ENCODE results near the gene CD46. TPM values are rescaled to one million over a fixed set of nuclear protein-coding genes. Genes with fewer than 3 reads are reported as not detected.

CD46 gene
- total RNA-seq, 1 experiment from 2014 or later = 184 TPM

GRCh38 chr1:207817166-207817565, 65.3 kb downstream of the CD46 start:
- no peak overlapping the region for H3K27ac Mint-ChIP-seq (ENCODE audit: low read depth, unreplicated experiment)
- no peak overlapping the region for H3K4me3 Mint-ChIP-seq (ENCODE audit: unreplicated experiment)
- TF ChIP-seq CTCF (IDR thresholded peaks at IDR 0.05; ENCODE audit: unreplicated experiment) = no peak
- BruUV-seq (replicated peaks) = no TSS peak
- H3K27me3 Mint-ChIP-seq (ENCODE audit: insufficient read depth, unreplicated experiment) = no peaks in the 10 kb centered on the region
- DNase-seq (ENCODE audit: unreplicated experiment) = no peak
- peaks cover 69% of the 10 kb centered on the region for H3K4me1 Mint-ChIP-seq (ENCODE audit: insufficient read depth, unreplicated experiment)
- no peaks in the 10 kb centered on the region for H3K9me3 Mint-ChIP-seq (ENCODE audit: unreplicated experiment)
- intact Hi-C loops (cut with micrococcal nuclease) = no loop called here
- ChIA-PET CTCF (interaction anchor here (0.6 to 28.1 kb wide), 9 partner anchors 10 to 1431 kb away, joined by 3 to 790 read pairs (median 7); no protein-coding TSS in a partner anchor), POLR2A (interaction anchor here (2.2 kb wide), 1 partner anchor 51 kb away, joined by 11 read pairs; no protein-coding TSS in a partner anchor)
- peaks cover 90% of the 10 kb centered on the region for H3K36me3 Mint-ChIP-seq (ENCODE audit: insufficient read depth, unreplicated experiment)

GRCh38 chr1:207817778-207818751, 66.2 kb downstream of the CD46 start:
- ChIA-PET CTCF (interaction anchor here (0.6 to 28.1 kb wide), 17 partner anchors 7 to 1949 kb away, joined by 3 to 790 read pairs (median 6); no protein-coding TSS in a partner anchor), POLR2A (interaction anchor here (0.6 to 6.9 kb wide), 10 partner anchors 8 to 276 kb away, joined by 3 to 102 read pairs (median 8); no protein-coding TSS in a partner anchor)
- no peaks in the 10 kb centered on the region for H3K9me3 Mint-ChIP-seq (ENCODE audit: unreplicated experiment)
- peak overlapping the region; percentile 81 for H3K27ac Mint-ChIP-seq (ENCODE audit: low read depth, unreplicated experiment)
- H3K4me1 Mint-ChIP-seq (ENCODE audit: insufficient read depth, unreplicated experiment) = peaks cover 77% of the 10 kb centered on the region
- H3K27me3 Mint-ChIP-seq (ENCODE audit: insufficient read depth, unreplicated experiment) = no peaks in the 10 kb centered on the region
- BruUV-seq (replicated peaks) = no TSS peak
- TF ChIP-seq CTCF (IDR thresholded peaks at IDR 0.05; ENCODE audit: unreplicated experiment) = no peak
- peak; percentile 58 for DNase-seq (ENCODE audit: unreplicated experiment)
- H3K36me3 Mint-ChIP-seq (ENCODE audit: insufficient read depth, unreplicated experiment) = peaks cover 93% of the 10 kb centered on the region
- peak overlapping the region; percentile 53 for H3K4me3 Mint-ChIP-seq (ENCODE audit: unreplicated experiment)
- intact Hi-C loops (cut with micrococcal nuclease) = no loop called here

- intact Hi-C loops (cut with micrococcal nuclease) = no loop called here
- TF ChIP-seq CTCF (IDR thresholded peaks at IDR 0.05; ENCODE audit: unreplicated experiment) = no peak
- Mint-ChIP-seq H3K9me3 (ENCODE audit: unreplicated experiment) (no peaks in the 10 kb centered on the region), H3K4me3 (ENCODE audit: unreplicated experiment) (peak overlapping the region; percentile 53), H3K36me3 (ENCODE audit: insufficient read depth, unreplicated experiment) (peaks cover 88% of the 10 kb centered on the region), H3K4me1 (ENCODE audit: insufficient read depth, unreplicated experiment) (peaks cover 81% of the 10 kb centered on the region), H3K27me3 (ENCODE audit: insufficient read depth, unreplicated experiment) (no peaks in the 10 kb centered on the region), H3K27ac (ENCODE audit: low read depth, unreplicated experiment) (peak overlapping the region; percentile 81)
- BruUV-seq (replicated peaks) = no TSS peak
- ChIA-PET CTCF (interaction anchor here (0.6 to 28.1 kb wide), 18 partner anchors 8 to 1948 kb away, joined by 3 to 790 read pairs (median 5); partner anchors contain the start of gene CD46), POLR2A (interaction anchor here (0.6 to 6.9 kb wide), 12 partner anchors 9 to 690 kb away, joined by 3 to 102 read pairs (median 4); no protein-coding TSS in a partner anchor)
- DNase-seq (ENCODE audit: unreplicated experiment) = peak; percentile 78
These were observed 67.2 kb downstream of the CD46 start for GRCh38 chr1:207818971-207819451.

All from MCF 10A (cell line).